ENCODE results near the gene DYSF. TPM values are rescaled to one million over a fixed set of nuclear protein-coding genes. Genes with fewer than 3 reads are reported as not detected.

The DYSF gene
- total RNA-seq, 2 donors from 2014 or later = 23.0 to 36.6 TPM

- H3K27ac Mint-ChIP-seq = no peak overlapping the region
- no peak overlapping the region for H3K4me3 Mint-ChIP-seq
- H3K27me3 Mint-ChIP-seq = peaks cover 0 to 1% of the 10 kb centered on the region in 2 donors
- peaks cover 0 to 5% of the 10 kb centered on the region in 2 donors for H3K4me1 Mint-ChIP-seq (ENCODE audit: low read depth in 2 of 2)
- no peaks in the 10 kb centered on the region for H3K9me3 Mint-ChIP-seq
- no peaks in the 10 kb centered on the region for H3K36me3 Mint-ChIP-seq
- DNase-seq (ENCODE audit: low spot score) (no peak), ATAC-seq (peak in 1 of 2 donors; percentile 57)
Observed at GRCh38 chr2:71620116-71620515, 166.8 kb downstream of the DYSF start.

GRCh38 chr2:71620851-71621251 lies 167.5 kb downstream of the DYSF start:
- Mint-ChIP-seq H3K27me3 (peaks cover 0 to 2% of the 10 kb centered on the region in 2 donors), H3K27ac (no peak overlapping the region), H3K4me1 (ENCODE audit: low read depth in 2 of 2) (peaks cover 0 to 5% of the 10 kb centered on the region in 2 donors), H3K9me3 (no peaks in the 10 kb centered on the region), H3K36me3 (no peaks in the 10 kb centered on the region), H3K4me3 (no peak overlapping the region)
- DNase-seq (ENCODE audit: low spot score) = no peak
- ATAC-seq = peak in 1 of 2 donors; percentile 41

GRCh38 chr2:71629273-71629672 lies 175.9 kb downstream of the DYSF start:
- no peaks in the 10 kb centered on the region for H3K36me3 Mint-ChIP-seq
- H3K27me3 Mint-ChIP-seq = peaks cover 18% of the 10 kb centered on the region in 2 donors
- H3K4me3 Mint-ChIP-seq = no peak overlapping the region
- ATAC-seq (no peak), DNase-seq (ENCODE audit: low spot score) (no peak)
- no peaks in the 10 kb centered on the region for H3K4me1 Mint-ChIP-seq (ENCODE audit: low read depth in 2 of 2)
- no peaks in the 10 kb centered on the region for H3K9me3 Mint-ChIP-seq
- no peak overlapping the region for H3K27ac Mint-ChIP-seq

- Mint-ChIP-seq H3K36me3 (no peaks in the 10 kb centered on the region), H3K4me1 (ENCODE audit: low read depth in 2 of 2) (no peaks in the 10 kb centered on the region), H3K27me3 (peaks cover 18 to 20% of the 10 kb centered on the region in 2 donors), H3K27ac (no peak overlapping the region), H3K4me3 (no peak overlapping the region), H3K9me3 (no peaks in the 10 kb centered on the region)
- DNase-seq (ENCODE audit: low spot score) (no peak), ATAC-seq (no peak)
Observed at GRCh38 chr2:71629771-71630453, 176.6 kb downstream of the DYSF start.

- Mint-ChIP-seq H3K27me3 (peaks cover 18% of the 10 kb centered on the region in 2 donors), H3K9me3 (no peaks in the 10 kb centered on the region), H3K4me3 (no peak overlapping the region), H3K36me3 (no peaks in the 10 kb centered on the region), H3K27ac (no peak overlapping the region), H3K4me1 (ENCODE audit: low read depth in 2 of 2) (no peaks in the 10 kb centered on the region)
- DNase-seq (ENCODE audit: low spot score) = no peak
- no peak for ATAC-seq
Observed at GRCh38 chr2:71630454-71631328, 177.3 kb downstream of the DYSF start.

GRCh38 chr2:71631411-71631931 lies 178.1 kb downstream of the DYSF start:
- Mint-ChIP-seq H3K36me3 (no peaks in the 10 kb centered on the region), H3K4me3 (no peak overlapping the region), H3K27me3 (peaks cover 18% of the 10 kb centered on the region in 2 donors), H3K27ac (no peak overlapping the region), H3K4me1 (ENCODE audit: low read depth in 2 of 2) (no peaks in the 10 kb centered on the region), H3K9me3 (no peaks in the 10 kb centered on the region)
- ATAC-seq (no peak), DNase-seq (ENCODE audit: low spot score) (no peak)

- no peak overlapping the region for H3K4me3 Mint-ChIP-seq
- peaks cover 7 to 11% of the 10 kb centered on the region in 2 donors for H3K27me3 Mint-ChIP-seq
- H3K27ac Mint-ChIP-seq = no peak overlapping the region
- DNase-seq (ENCODE audit: low spot score) (no peak), ATAC-seq (no peak)
- H3K9me3 Mint-ChIP-seq = no peaks in the 10 kb centered on the region
- H3K4me1 Mint-ChIP-seq (ENCODE audit: low read depth in 2 of 2) = no peaks in the 10 kb centered on the region
- H3K36me3 Mint-ChIP-seq = no peaks in the 10 kb centered on the region
Observed at GRCh38 chr2:71633086-71633485, 179.7 kb downstream of the DYSF start.

- H3K36me3 Mint-ChIP-seq = no peaks in the 10 kb centered on the region
- no peak overlapping the region for H3K4me3 Mint-ChIP-seq
- no peaks in the 10 kb centered on the region for H3K4me1 Mint-ChIP-seq (ENCODE audit: low read depth in 2 of 2)
- ATAC-seq (no peak), DNase-seq (ENCODE audit: low spot score) (no peak)
- no peaks in the 10 kb centered on the region for H3K9me3 Mint-ChIP-seq
- H3K27ac Mint-ChIP-seq = no peak overlapping the region
- H3K27me3 Mint-ChIP-seq = peaks cover 0 to 8% of the 10 kb centered on the region in 2 donors
Observed at GRCh38 chr2:71634567-71634966, 181.2 kb downstream of the DYSF start.

- no peak overlapping the region for H3K4me3 Mint-ChIP-seq
Observed at GRCh38 chr2:71635798-71636197, 182.4 kb downstream of the DYSF start.

GRCh38 chr2:71637168-71637567 lies 183.8 kb downstream of the DYSF start:
- ATAC-seq (peak; percentile 31 to 32), DNase-seq (ENCODE audit: low spot score) (no peak)
- Mint-ChIP-seq H3K36me3 (no peaks in the 10 kb centered on the region), H3K27me3 (peaks cover 0 to 2% of the 10 kb centered on the region in 2 donors), H3K4me1 (ENCODE audit: low read depth in 2 of 2) (no peaks in the 10 kb centered on the region), H3K9me3 (no peaks in the 10 kb centered on the region), H3K27ac (no peak overlapping the region), H3K4me3 (no peak overlapping the region)

More at GRCh38 chr2:71635798-71636197, 182.4 kb downstream of the DYSF start:
- H3K4me1 Mint-ChIP-seq (ENCODE audit: low read depth in 2 of 2) = no peaks in the 10 kb centered on the region
- ATAC-seq (no peak), DNase-seq (ENCODE audit: low spot score) (no peak)
- H3K27ac Mint-ChIP-seq = no peak overlapping the region
- no peaks in the 10 kb centered on the region for H3K36me3 Mint-ChIP-seq
- no peaks in the 10 kb centered on the region for H3K9me3 Mint-ChIP-seq
- peaks cover 0 to 4% of the 10 kb centered on the region in 2 donors for H3K27me3 Mint-ChIP-seq

GRCh38 chr2:71637736-71638135 lies 184.4 kb downstream of the DYSF start:
- no peaks in the 10 kb centered on the region for H3K9me3 Mint-ChIP-seq
- no peak for ATAC-seq
- DNase-seq (ENCODE audit: low spot score) = no peak
- no peaks in the 10 kb centered on the region for H3K36me3 Mint-ChIP-seq
- no peaks in the 10 kb centered on the region for H3K4me1 Mint-ChIP-seq (ENCODE audit: low read depth in 2 of 2)
- H3K4me3 Mint-ChIP-seq = no peak overlapping the region
- H3K27ac Mint-ChIP-seq = no peak overlapping the region
- H3K27me3 Mint-ChIP-seq = peaks cover 0 to 2% of the 10 kb centered on the region in 2 donors

- Mint-ChIP-seq H3K36me3 (no peaks in the 10 kb centered on the region), H3K4me3 (no peak overlapping the region), H3K9me3 (no peaks in the 10 kb centered on the region), H3K27ac (no peak overlapping the region), H3K4me1 (ENCODE audit: low read depth in 2 of 2) (no peaks in the 10 kb centered on the region), H3K27me3 (peaks cover 0 to 4% of the 10 kb centered on the region in 2 donors)
- DNase-seq (ENCODE audit: low spot score) = no peak
- ATAC-seq = no peak
Observed at GRCh38 chr2:71639735-71640134, 186.4 kb downstream of the DYSF start.

GRCh38 chr2:71640489-71640888 lies 187.1 kb downstream of the DYSF start:
- H3K4me3 Mint-ChIP-seq = no peak overlapping the region
- no peak for ATAC-seq

More at GRCh38 chr2:71640489-71640888, 187.1 kb downstream of the DYSF start:
- no peak for DNase-seq (ENCODE audit: low spot score)
- H3K27ac Mint-ChIP-seq = no peak overlapping the region
- no peaks in the 10 kb centered on the region for H3K36me3 Mint-ChIP-seq
- peaks cover 0 to 3% of the 10 kb centered on the region in 2 donors for H3K27me3 Mint-ChIP-seq
- H3K4me1 Mint-ChIP-seq (ENCODE audit: low read depth in 2 of 2) = no peaks in the 10 kb centered on the region
- H3K9me3 Mint-ChIP-seq = no peaks in the 10 kb centered on the region

All from natural killer cell treated with Interleukin-12 subunit alpha and Interleukin-12 subunit beta and Interleukin-15 and Interleukin-18, amount 100 ng/mL, for 72 hours (primary cell).